ENCODE results near the gene CDK11B.
"Not testable (repeated sequence)": the region's sequence is repeated elsewhere in the genome, so short reads cannot be mapped to it uniquely, and the experiment has no call there.

Gene CDK11B

GRCh38 chr1:1683104-1683905 lies 24.5 kb upstream of the CDK11B start:
- DNase-seq (ENCODE audit: low spot score) = no peak

DNA sequence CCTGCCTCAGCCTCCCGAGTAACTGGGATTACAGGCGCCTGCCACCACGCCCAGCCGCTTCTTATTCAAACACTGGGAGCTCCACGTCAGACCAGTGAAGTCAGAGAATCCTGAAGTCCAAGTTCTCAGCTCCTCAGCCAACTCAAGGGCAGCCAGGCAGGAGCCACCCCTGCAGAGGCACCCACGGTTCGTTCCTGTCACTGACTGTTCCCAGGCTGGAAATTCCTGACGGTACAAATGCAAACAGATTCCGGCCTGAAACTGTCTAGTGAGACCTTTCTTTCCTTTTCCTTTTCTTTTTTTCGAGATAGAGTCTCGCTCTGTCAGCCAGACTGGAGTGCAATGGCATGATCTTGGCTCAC lies 22.1 kb upstream of the CDK11B start:
- DNase-seq (ENCODE audit: low spot score) = no peak

DNA sequence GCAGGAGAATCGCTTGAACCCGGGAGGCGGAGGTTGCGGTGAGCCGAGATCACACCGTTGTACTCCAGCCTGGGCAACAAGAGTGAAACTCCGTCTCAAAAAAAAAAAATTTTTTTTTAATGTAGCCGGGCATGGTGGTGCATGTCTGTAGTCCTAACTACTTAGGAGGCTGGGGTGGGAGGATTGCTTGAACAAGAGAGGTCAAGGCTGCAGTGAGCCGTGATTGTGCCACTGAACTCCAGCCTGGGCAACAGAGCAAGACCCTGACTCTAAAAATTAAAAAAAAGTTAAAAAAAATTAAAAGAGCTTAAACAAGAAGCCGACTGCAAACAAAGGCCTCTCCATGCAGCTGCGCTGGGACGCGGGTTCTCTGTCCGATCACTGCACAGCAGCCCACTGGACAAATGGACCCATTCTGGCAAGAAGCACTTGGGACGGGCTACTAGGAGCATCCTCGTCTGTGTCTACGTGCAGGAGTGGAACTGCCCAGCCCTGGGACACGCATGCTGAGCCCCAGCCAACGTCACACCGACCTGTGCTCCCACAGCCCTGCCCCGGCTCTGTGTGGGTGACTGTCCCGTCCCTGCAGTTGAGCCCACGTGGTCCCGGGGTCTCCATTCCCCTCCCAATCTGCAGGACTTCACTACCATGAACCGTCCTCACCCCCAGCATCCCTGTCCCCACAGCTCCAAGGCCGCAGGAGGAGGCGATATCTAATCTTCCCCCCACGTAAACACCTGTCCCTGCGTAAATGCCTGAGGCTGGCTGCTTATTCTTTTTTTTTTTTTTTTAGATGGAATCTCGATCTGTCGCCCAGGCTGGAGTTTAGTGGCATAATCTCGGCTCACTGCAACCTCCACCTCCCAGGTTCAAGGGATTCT lies 21.5 kb upstream of the CDK11B start:
- no peak for DNase-seq (ENCODE audit: low spot score)

- DNase-seq (ENCODE audit: low spot score) = peak; percentile 36
Observed at GRCh38 chr1:1678581-1679380, 20.0 kb upstream of the CDK11B start.

GRCh38 chr1:1677718-1678580 lies 19.1 kb upstream of the CDK11B start:
- DNase-seq (ENCODE audit: low spot score) = peak; percentile 50

DNA sequence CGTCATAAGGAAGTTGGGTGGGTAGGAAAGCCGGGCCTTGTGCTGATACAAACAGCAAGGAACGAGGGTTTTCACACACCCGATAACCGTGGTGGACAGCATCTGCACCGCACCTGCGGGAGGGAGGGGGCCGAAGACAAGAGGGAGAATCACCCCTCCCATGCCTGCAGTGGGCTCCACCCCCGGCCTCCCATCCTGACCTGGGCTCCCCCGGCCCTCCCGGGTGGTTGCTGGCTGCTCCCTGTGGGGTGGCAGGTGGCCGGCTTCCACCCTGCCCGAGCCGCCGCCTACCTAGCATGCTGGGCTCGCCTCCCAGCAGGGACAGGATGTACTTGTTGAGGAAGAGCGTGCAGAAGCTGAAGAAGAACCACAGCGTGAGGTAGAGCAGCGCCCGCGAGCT lies 17.3 kb upstream of the CDK11B start:
- not testable (repeated sequence) for DNase-seq (ENCODE audit: low spot score)

GRCh38 chr1:1675218-1675617 lies 16.4 kb upstream of the CDK11B start:
- DNase-seq (ENCODE audit: low spot score) = not testable (repeated sequence)

DNA sequence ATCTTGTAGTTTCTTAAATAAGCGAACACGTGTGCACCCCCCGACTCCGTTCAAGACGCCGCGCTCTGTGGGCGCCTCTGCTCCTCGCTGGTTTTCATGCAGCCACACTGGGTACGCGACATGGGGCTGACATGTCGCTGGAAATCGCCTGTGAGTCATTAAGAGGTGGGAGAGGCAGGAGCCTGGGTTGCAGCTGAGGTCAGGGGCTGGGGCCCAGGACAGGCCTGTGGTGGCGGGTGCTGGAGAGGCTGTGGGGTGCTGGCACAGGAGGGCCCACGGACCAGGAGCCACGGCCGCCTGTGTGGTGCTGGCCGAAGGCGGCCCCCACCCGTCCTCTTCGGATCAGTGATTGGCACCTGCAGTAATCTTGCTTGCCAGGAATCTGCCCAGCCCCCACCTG lies 16.0 kb upstream of the CDK11B start:
- not testable (repeated sequence) for DNase-seq (ENCODE audit: low spot score)

DNA sequence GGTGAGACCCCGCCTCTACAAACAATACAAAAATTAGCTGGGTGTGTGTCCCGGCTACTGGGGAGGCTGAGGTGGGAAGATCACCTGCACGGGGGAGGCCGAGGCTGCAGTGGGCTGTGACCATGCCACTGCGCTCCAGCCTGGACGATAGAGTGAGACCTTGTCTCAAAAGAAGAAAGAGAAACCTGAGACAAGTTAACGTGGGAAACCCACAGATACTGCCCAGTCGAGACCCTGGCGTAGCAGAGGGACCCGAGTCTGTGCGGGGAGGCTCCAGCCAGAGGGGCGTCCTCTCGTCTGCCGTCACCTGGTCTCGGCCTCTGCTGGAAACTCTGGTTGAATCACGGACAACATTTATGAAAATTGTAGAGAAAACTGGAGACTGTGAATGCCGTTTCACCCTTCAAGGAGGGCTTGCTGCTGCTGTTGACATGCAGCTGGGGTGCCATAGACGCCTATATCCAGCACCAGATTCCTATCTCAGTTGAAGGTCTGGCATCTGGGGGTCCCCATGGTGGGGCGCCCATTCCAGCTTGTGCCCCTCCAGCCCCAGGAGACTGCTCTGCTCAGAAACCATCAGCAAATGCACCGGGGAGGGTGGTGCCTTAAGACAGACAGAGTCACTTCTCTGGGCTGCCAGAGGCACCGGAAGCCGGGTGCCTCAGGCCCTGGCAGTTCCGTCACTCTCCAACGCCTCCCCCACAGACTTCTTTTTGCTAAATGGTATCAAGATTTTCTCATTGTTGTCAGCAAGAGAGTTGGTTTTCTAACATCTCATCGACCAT lies 13.6 kb upstream of the CDK11B start:
- DNase-seq (ENCODE audit: low spot score) = no peak

- DNase-seq (ENCODE audit: low spot score) = no peak
Observed at GRCh38 chr1:1671365-1672119, 12.7 kb upstream of the CDK11B start.

- no peak for DNase-seq (ENCODE audit: low spot score)
Observed at GRCh38 chr1:1670866-1671265, 12.1 kb upstream of the CDK11B start.

- DNase-seq (ENCODE audit: low spot score) = no peak
Observed at GRCh38 chr1:1669468-1670440, 10.9 kb upstream of the CDK11B start.

GRCh38 chr1:1666526-1666925 lies 7.7 kb upstream of the CDK11B start:
- DNase-seq (ENCODE audit: low spot score) = no peak

- no peak for DNase-seq (ENCODE audit: low spot score)
Observed at GRCh38 chr1:1665815-1666251, 7.0 kb upstream of the CDK11B start.

DNA sequence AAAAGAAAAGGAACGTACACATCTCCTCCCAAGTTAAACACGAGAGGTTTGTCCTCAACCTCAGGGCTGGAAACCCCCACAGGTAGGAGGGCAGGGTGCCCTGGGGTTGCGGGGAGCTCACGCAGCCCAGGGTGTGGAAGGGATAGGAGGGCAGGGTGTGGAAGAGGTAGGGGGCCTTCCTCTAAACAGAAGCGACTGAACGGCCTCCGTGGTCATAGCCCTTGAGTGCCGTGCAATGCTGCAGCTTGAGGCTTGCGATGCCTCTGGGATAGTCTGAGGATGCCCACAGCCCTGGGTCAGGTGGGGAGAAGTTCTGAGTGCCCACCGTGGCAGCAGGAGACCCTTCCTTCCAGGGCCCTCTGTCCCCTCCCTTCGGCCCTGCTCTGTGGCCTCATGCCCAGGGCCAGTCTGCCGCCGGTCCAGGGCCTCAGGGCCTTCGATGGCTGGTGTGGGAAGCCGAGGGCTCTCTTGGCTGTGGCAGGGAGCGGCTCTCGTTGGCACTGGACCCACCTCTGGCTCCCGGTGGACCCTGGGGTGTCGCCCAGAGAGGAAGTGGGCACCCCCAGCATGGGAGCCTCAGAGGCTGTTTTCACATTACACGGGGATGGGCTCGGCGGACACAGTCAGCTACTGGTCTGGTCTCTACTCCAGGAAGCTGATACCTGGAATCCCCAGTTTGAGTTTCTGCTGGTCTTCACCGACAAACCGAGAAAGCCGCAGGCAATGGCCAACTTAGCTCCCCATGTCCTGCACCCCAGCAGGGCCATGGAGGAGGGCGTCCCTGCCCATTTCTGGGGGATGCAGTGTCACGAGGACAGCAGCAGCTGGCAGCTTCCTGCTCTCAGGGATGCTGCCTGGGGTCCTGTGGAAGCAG lies 6.4 kb upstream of the CDK11B start:
- DNase-seq (ENCODE audit: low spot score) = no peak

DNA sequence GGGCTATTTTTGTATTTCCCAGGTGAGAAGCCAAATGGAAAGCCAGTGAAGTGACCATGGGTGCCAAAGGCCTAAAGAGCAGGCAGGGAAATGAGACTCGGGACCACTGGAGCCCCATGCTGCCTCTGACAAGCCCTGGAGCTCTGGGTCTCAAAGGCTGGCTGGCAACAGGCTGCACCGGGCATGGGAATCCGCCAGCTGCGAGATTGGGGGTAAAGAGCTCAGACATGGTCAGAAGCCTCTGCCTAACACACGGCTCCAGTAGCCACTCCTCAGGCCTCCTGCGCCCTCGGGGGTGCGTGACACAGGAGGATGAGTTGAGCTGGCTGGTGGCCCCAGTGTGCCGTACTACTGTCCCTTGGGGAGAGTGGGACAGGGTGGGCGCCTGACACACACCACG lies 5.5 kb upstream of the CDK11B start:
- not testable (repeated sequence) for DNase-seq (ENCODE audit: low spot score)

GRCh38 chr1:1662830-1663560 lies 4.2 kb upstream of the CDK11B start:
- DNase-seq (ENCODE audit: low spot score) = not testable (repeated sequence)

Data from CD4-positive, alpha-beta T cell treated with Interleukin-6 at 100 ng/mL for 8 hours (primary cell).